ENCODE data around the gene IER5.

- no peak for TF ChIP-seq PBX3 (IDR thresholded peaks at IDR 0.05)
- TF ChIP-seq CTCF (IDR thresholded peaks at IDR 0.05) = no peak
- TF ChIP-seq POLR2AphosphoS5 (IDR thresholded peaks at IDR 0.05; ENCODE audit: low read depth, low read length) = no peak
- no peak for TF ChIP-seq YY1 (IDR thresholded peaks at IDR 0.05; ENCODE audit: low read depth)
Measured at GRCh38 chr1:181114574-181115367, 26.3 kb downstream of the IER5 start.
